Astrocyte (in vitro differentiated cells and primary cell): ENCODE measurements around the gene PALB2.

Source experiments
- CTCF ChIP-seq: IDR thresholded peaks from 2 replicates; pipeline ENCODE4 v1.5.1; 2011; ENCODE audit warnings: low read depth, mild to moderate bottlenecking, inconsistent platforms, low read length, moderate library complexity; ENCODE audit not compliant: insufficient read depth
- EZH2 ChIP-seq: IDR thresholded peaks from 2 replicates; pipeline ENCODE4 v1.6.1; 2012; ENCODE audit warnings: mild to moderate bottlenecking, low read length, inconsistent platforms; ENCODE audit not compliant: insufficient read depth

GRCh38 chr16:23640931-23641765 lies at the start of gene PALB2, which contains the start of gene DCTN5:
- no peak for TF ChIP-seq CTCF
- TF ChIP-seq EZH2: no peak
